ENCODE measurements around the gene CRIM1.

The CRIM1 gene

GRCh38 chr2:36530178-36530982, 174.8 kb downstream of the CRIM1 start:
- no peak overlapping the region for H3K4me3 ChIP-seq (ENCODE audit: low read length)
- H3K36me3 ChIP-seq (ENCODE audit: control insufficient read depth, insufficient read depth, low read length) = no peaks in the 10 kb centered on the region
- H3K4me1 ChIP-seq (ENCODE audit: control insufficient read depth, insufficient read depth, low read length) = no peaks in the 10 kb centered on the region
- H3K27me3 ChIP-seq (ENCODE audit: control insufficient read depth, insufficient read depth, low read length) = no peaks in the 10 kb centered on the region
- no peak overlapping the region for H3K9ac ChIP-seq (ENCODE audit: low read length)
- H3K9me3 ChIP-seq (ENCODE audit: control insufficient read depth, low read length) = no peaks in the 10 kb centered on the region

- no peak overlapping the region for H3K9ac ChIP-seq (ENCODE audit: low read length)
- no peak overlapping the region for H3K4me3 ChIP-seq (ENCODE audit: low read length)
- no peaks in the 10 kb centered on the region for H3K9me3 ChIP-seq (ENCODE audit: control insufficient read depth, low read length)
- H3K4me1 ChIP-seq (ENCODE audit: control insufficient read depth, insufficient read depth, low read length) = no peaks in the 10 kb centered on the region
- no peaks in the 10 kb centered on the region for H3K27me3 ChIP-seq (ENCODE audit: control insufficient read depth, insufficient read depth, low read length)
- no peaks in the 10 kb centered on the region for H3K36me3 ChIP-seq (ENCODE audit: control insufficient read depth, insufficient read depth, low read length)
Measured at GRCh38 chr2:36530983-36531354, 175.4 kb downstream of the CRIM1 start.

- H3K36me3 ChIP-seq (ENCODE audit: control insufficient read depth, insufficient read depth, low read length) = no peaks in the 10 kb centered on the region
Measured at GRCh38 chr2:36534275-36534799, 178.8 kb downstream of the CRIM1 start.

GRCh38 chr2:36535099-36535498, 179.5 kb downstream of the CRIM1 start:
- no peaks in the 10 kb centered on the region for H3K4me1 ChIP-seq (ENCODE audit: control insufficient read depth, insufficient read depth, low read length)
- no peak overlapping the region for H3K4me3 ChIP-seq (ENCODE audit: low read length)
- no peaks in the 10 kb centered on the region for H3K9me3 ChIP-seq (ENCODE audit: control insufficient read depth, low read length)
- no peaks in the 10 kb centered on the region for H3K36me3 ChIP-seq (ENCODE audit: control insufficient read depth, insufficient read depth, low read length)
- H3K9ac ChIP-seq (ENCODE audit: low read length) = no peak overlapping the region
- no peaks in the 10 kb centered on the region for H3K27me3 ChIP-seq (ENCODE audit: control insufficient read depth, insufficient read depth, low read length)

More at GRCh38 chr2:36534275-36534799, 178.8 kb downstream of the CRIM1 start:
- Histone ChIP-seq H3K9ac (ENCODE audit: low read length) (no peak overlapping the region), H3K9me3 (ENCODE audit: control insufficient read depth, low read length) (no peaks in the 10 kb centered on the region), H3K4me1 (ENCODE audit: control insufficient read depth, insufficient read depth, low read length) (no peaks in the 10 kb centered on the region), H3K27me3 (ENCODE audit: control insufficient read depth, insufficient read depth, low read length) (no peaks in the 10 kb centered on the region), H3K4me3 (ENCODE audit: low read length) (no peak overlapping the region)

- no peak overlapping the region for H3K4me3 ChIP-seq (ENCODE audit: low read length)
- H3K9me3 ChIP-seq (ENCODE audit: control insufficient read depth, low read length) = no peaks in the 10 kb centered on the region
- no peaks in the 10 kb centered on the region for H3K4me1 ChIP-seq (ENCODE audit: control insufficient read depth, insufficient read depth, low read length)
- H3K9ac ChIP-seq (ENCODE audit: low read length) = no peak overlapping the region
- no peaks in the 10 kb centered on the region for H3K27me3 ChIP-seq (ENCODE audit: control insufficient read depth, insufficient read depth, low read length)
- no peaks in the 10 kb centered on the region for H3K36me3 ChIP-seq (ENCODE audit: control insufficient read depth, insufficient read depth, low read length)
Measured at GRCh38 chr2:36536776-36537175, 181.2 kb downstream of the CRIM1 start.

GRCh38 chr2:36538335-36538734, 182.8 kb downstream of the CRIM1 start:
- Histone ChIP-seq H3K36me3 (ENCODE audit: control insufficient read depth, insufficient read depth, low read length) (no peaks in the 10 kb centered on the region), H3K27me3 (ENCODE audit: control insufficient read depth, insufficient read depth, low read length) (no peaks in the 10 kb centered on the region), H3K9me3 (ENCODE audit: control insufficient read depth, low read length) (no peaks in the 10 kb centered on the region), H3K4me3 (ENCODE audit: low read length) (no peak overlapping the region), H3K9ac (ENCODE audit: low read length) (no peak overlapping the region), H3K4me1 (ENCODE audit: control insufficient read depth, insufficient read depth, low read length) (no peaks in the 10 kb centered on the region)

GRCh38 chr2:36539631-36540030, 184.1 kb downstream of the CRIM1 start:
- H3K9ac ChIP-seq (ENCODE audit: low read length) = no peak overlapping the region
- H3K27me3 ChIP-seq (ENCODE audit: control insufficient read depth, insufficient read depth, low read length) = no peaks in the 10 kb centered on the region
- H3K4me3 ChIP-seq (ENCODE audit: low read length) = no peak overlapping the region
- no peaks in the 10 kb centered on the region for H3K36me3 ChIP-seq (ENCODE audit: control insufficient read depth, insufficient read depth, low read length)
- H3K9me3 ChIP-seq (ENCODE audit: control insufficient read depth, low read length) = no peaks in the 10 kb centered on the region
- no peaks in the 10 kb centered on the region for H3K4me1 ChIP-seq (ENCODE audit: control insufficient read depth, insufficient read depth, low read length)

GRCh38 chr2:36540986-36541754, 185.6 kb downstream of the CRIM1 start:
- Histone ChIP-seq H3K4me1 (ENCODE audit: control insufficient read depth, insufficient read depth, low read length) (no peaks in the 10 kb centered on the region), H3K9ac (ENCODE audit: low read length) (no peak overlapping the region), H3K4me3 (ENCODE audit: low read length) (no peak overlapping the region), H3K27me3 (ENCODE audit: control insufficient read depth, insufficient read depth, low read length) (no peaks in the 10 kb centered on the region), H3K9me3 (ENCODE audit: control insufficient read depth, low read length) (no peaks in the 10 kb centered on the region), H3K36me3 (ENCODE audit: control insufficient read depth, insufficient read depth, low read length) (no peaks in the 10 kb centered on the region)

GRCh38 chr2:36541891-36542595, 186.5 kb downstream of the CRIM1 start:
- Histone ChIP-seq H3K4me1 (ENCODE audit: control insufficient read depth, insufficient read depth, low read length) (no peaks in the 10 kb centered on the region), H3K27me3 (ENCODE audit: control insufficient read depth, insufficient read depth, low read length) (no peaks in the 10 kb centered on the region), H3K9ac (ENCODE audit: low read length) (no peak overlapping the region), H3K36me3 (ENCODE audit: control insufficient read depth, insufficient read depth, low read length) (no peaks in the 10 kb centered on the region), H3K9me3 (ENCODE audit: control insufficient read depth, low read length) (no peaks in the 10 kb centered on the region), H3K4me3 (ENCODE audit: low read length) (no peak overlapping the region)

GRCh38 chr2:36544638-36545338, 189.2 kb downstream of the CRIM1 start:
- H3K36me3 ChIP-seq (ENCODE audit: control insufficient read depth, insufficient read depth, low read length) = no peaks in the 10 kb centered on the region
- no peaks in the 10 kb centered on the region for H3K27me3 ChIP-seq (ENCODE audit: control insufficient read depth, insufficient read depth, low read length)
- H3K9me3 ChIP-seq (ENCODE audit: control insufficient read depth, low read length) = no peaks in the 10 kb centered on the region
- H3K9ac ChIP-seq (ENCODE audit: low read length) = no peak overlapping the region
- H3K4me1 ChIP-seq (ENCODE audit: control insufficient read depth, insufficient read depth, low read length) = no peaks in the 10 kb centered on the region
- no peak overlapping the region for H3K4me3 ChIP-seq (ENCODE audit: low read length)

- Histone ChIP-seq H3K36me3 (ENCODE audit: control insufficient read depth, insufficient read depth, low read length) (no peaks in the 10 kb centered on the region), H3K4me3 (ENCODE audit: low read length) (no peak overlapping the region), H3K9ac (ENCODE audit: low read length) (no peak overlapping the region), H3K27me3 (ENCODE audit: control insufficient read depth, insufficient read depth, low read length) (no peaks in the 10 kb centered on the region), H3K9me3 (ENCODE audit: control insufficient read depth, low read length) (no peaks in the 10 kb centered on the region), H3K4me1 (ENCODE audit: control insufficient read depth, insufficient read depth, low read length) (no peaks in the 10 kb centered on the region)
Measured at GRCh38 chr2:36545871-36546416, 190.4 kb downstream of the CRIM1 start.
